Gastroesophageal sphincter (tissue), 4 donors: Measurements from ENCODE around the gene CXorf49B. TPM values are rescaled to one million over a fixed set of nuclear protein-coding genes. Genes with fewer than 3 reads are reported as not detected.
"Not testable (repeated sequence)": the region's sequence is repeated elsewhere in the genome, so short reads cannot be mapped to it uniquely, and the experiment has no call there.

Experiments
- ATAC-seq: fragments of 150-250 bp; one replicate; pipeline ENCODE4 v1.9.1; 2016; ENCODE audit warnings: mild to moderate bottlenecking, moderate library complexity
- H3K27ac ChIP-seq, 4 donors: fragments of 200-600 bp; sonication (generic) in 3 of 4; 1 replicate in 3 of 4; 2 replicates in 1 of 4; pipeline ENCODE4 v1.5.1; 2016 to 2019
- H3K27me3 ChIP-seq: fragments of 200-600 bp; sonication (generic); one replicate; pipeline ENCODE4 v1.5.1; 2019
- H3K36me3 ChIP-seq, 2 donors: fragments of 200-600 bp; sonication (generic); one replicate each; pipeline ENCODE4 v1.5.1; 2019; ENCODE audit warnings: control low read depth in 1 of 2
- H3K4me1 ChIP-seq, 3 donors: fragments of 200-600 bp; sonication (generic); 1 replicate in 2 of 3; 2 replicates in 1 of 3; pipeline ENCODE4 v1.5.1; 2016 to 2019; ENCODE audit warnings: control low read depth in 2 of 3
- H3K4me3 ChIP-seq, 2 donors: fragments of 200-600 bp; sonication (generic); one replicate each; pipeline ENCODE4 v1.5.1; 2019; ENCODE audit warnings: mild to moderate bottlenecking in 1 of 2, moderate library complexity in 1 of 2
- H3K9me3 ChIP-seq, 3 donors: fragments of 200-600 bp; sonication (generic); one replicate each; pipeline ENCODE4 v1.5.1; 2017 to 2019; ENCODE audit warnings: control low read depth in 2 of 3
- WGBS, 2 donors: methylation state at CpG; one replicate each; pipeline ENCODE4 v1.1.5; 2018; ENCODE audit warnings: low coverage in 1 of 2; 5-methylcytosine and 5-hydroxymethylcytosine counted together
- total RNA-seq, 4 donors: library from RNA; depleted of rRNA; stranded (reverse); fragments of >200 nt; gene quantifications; one replicate each; pipeline ENCODE4 v1.1.0, GENCODE V29; 2016

Gene CXorf49B
- not detected for total RNA-seq

- not testable (repeated sequence) for H3K27ac ChIP-seq, H3K36me3 ChIP-seq, H3K4me3 ChIP-seq, H3K27me3 ChIP-seq, H3K9me3 ChIP-seq, ATAC-seq, H3K4me1 ChIP-seq
- WGBS, 2 donors, result no CpG with 5 or more reads among the region's 34 CpGs
Measured at GRCh38 chrX:71763049-71763448, at the start of gene CXorf49B. Gene CXorf49B, plus strand, starts transcription at chrX:71763349. Its CDS starts 75 bp downstream, at chrX:71763424.

GRCh38 chrX:71714064-71714463 lies 49.1 kb upstream of the CXorf49B start:
- H3K27ac ChIP-seq, result not testable (repeated sequence)

DNA sequence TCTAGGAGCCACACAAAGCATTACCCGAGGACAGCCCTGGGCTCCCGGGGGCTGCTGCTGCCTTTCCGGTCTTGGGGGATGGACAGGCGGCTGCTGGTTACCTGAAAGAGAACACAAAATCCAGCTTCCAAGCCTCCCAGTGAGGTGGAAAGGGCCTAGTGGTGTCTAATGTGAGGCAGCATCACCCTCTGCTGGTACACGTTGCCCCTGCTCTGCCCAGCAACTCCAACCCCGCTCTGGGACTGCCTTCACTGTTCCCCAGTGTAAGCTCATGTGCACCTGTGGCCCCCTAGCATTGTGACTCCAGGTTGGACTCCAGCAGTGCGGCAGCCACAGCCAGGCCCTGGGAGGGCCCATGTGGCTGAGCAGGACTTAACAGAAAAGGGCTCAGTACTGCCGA lies 47.6 kb upstream of the CXorf49B start:
- H3K27me3 ChIP-seq, H3K9me3 ChIP-seq, ATAC-seq, H3K36me3 ChIP-seq, H3K4me3 ChIP-seq, H3K4me1 ChIP-seq, H3K27ac ChIP-seq: not testable (repeated sequence)
- no CpG with 5 or more reads among the region's 8 CpGs for WGBS, 2 donors

More at GRCh38 chrX:71714064-71714463, 49.1 kb upstream of the CXorf49B start:
- ATAC-seq, H3K27me3 ChIP-seq, H3K9me3 ChIP-seq, H3K4me3 ChIP-seq, H3K36me3 ChIP-seq, H3K4me1 ChIP-seq: not testable (repeated sequence)
- no CpG with 5 or more reads among the region's 14 CpGs for WGBS, 2 donors

- ATAC-seq, H3K9me3 ChIP-seq, H3K4me3 ChIP-seq, H3K27me3 ChIP-seq, H3K27ac ChIP-seq, H3K4me1 ChIP-seq, H3K36me3 ChIP-seq: not testable (repeated sequence)
- no CpG with 5 or more reads among the region's 12 CpGs for WGBS, 2 donors
Measured at GRCh38 chrX:71716323-71716722, 46.8 kb upstream of the CXorf49B start.

DNA sequence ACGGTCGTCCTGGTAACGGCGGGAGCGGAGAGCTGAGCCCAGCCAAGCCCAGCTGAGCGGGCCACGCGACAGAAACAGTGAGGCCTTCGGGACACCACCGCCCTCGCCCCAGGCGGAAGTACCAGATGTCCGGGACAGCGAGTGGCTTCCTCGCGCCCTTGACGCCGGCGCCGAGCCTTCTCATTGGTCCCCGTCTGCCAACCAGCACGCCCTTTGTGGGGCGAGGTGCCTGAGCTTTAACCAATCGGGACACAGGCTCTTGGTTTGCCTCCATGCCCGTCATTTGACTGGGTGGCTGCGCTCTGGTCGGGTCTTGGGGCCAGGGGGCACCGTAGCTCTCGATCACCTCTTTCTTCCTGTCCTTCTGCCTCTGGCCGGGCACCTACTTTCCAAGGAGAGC lies 45.0 kb upstream of the CXorf49B start, which contains the start of gene CXorf49:
Gene CXorf49, minus strand, starts transcription at position 101 of the 400 bp plus-strand sequence. CDS start 134 bp downstream, outside the sequence.
- not testable (repeated sequence) for H3K4me1 ChIP-seq, ATAC-seq, H3K9me3 ChIP-seq, H3K27ac ChIP-seq, H3K4me3 ChIP-seq, H3K27me3 ChIP-seq, H3K36me3 ChIP-seq
- no CpG with 5 or more reads among the region's 30 CpGs for WGBS, 2 donors

DNA sequence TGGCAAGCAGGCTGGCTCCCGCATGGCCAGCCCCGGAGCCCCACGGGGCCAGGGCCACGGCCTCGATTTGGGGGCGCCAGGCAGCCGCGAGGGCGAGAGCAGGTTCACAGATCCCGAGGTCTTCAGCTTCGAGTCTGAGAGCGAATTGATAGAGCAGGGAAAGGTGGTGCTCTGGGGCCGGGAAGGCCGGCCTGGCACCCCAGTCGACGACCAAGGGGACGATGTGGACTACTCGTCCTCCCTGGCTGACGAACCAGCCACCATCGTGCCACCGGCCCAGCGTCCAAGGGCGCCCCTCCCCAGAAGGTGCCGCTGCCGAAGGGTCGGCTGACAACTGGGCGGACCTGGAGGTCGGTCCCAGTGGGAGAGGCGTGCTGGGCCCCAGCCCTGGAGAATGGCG lies 44.0 kb upstream of the CXorf49B start:
- not testable (repeated sequence) for H3K27me3 ChIP-seq, H3K27ac ChIP-seq, H3K36me3 ChIP-seq, H3K9me3 ChIP-seq, H3K4me3 ChIP-seq, H3K4me1 ChIP-seq, ATAC-seq
- WGBS, 2 donors, result no CpG with 5 or more reads among the region's 30 CpGs

GRCh38 chrX:71720289-71720886 lies 42.8 kb upstream of the CXorf49B start:
- not testable (repeated sequence) for H3K36me3 ChIP-seq, H3K4me1 ChIP-seq, H3K27ac ChIP-seq, H3K4me3 ChIP-seq, H3K9me3 ChIP-seq, H3K27me3 ChIP-seq, ATAC-seq
- WGBS, 2 donors, result no CpG with 5 or more reads among the region's 20 CpGs

GRCh38 chrX:71760688-71761281 lies 2.4 kb upstream of the CXorf49B start:
- not testable (repeated sequence) for H3K9me3 ChIP-seq, H3K27me3 ChIP-seq, H3K27ac ChIP-seq, ATAC-seq, H3K4me3 ChIP-seq, H3K36me3 ChIP-seq, H3K4me1 ChIP-seq
- WGBS, 2 donors, result no CpG with 5 or more reads among the region's 20 CpGs

GRCh38 chrX:71764832-71765231 lies 1.7 kb downstream of the CXorf49B start:
- H3K36me3 ChIP-seq, H3K27ac ChIP-seq, ATAC-seq, H3K9me3 ChIP-seq, H3K4me1 ChIP-seq, H3K4me3 ChIP-seq, H3K27me3 ChIP-seq: not testable (repeated sequence)
- WGBS, 2 donors, result no CpG with 5 or more reads among the region's 11 CpGs

DNA sequence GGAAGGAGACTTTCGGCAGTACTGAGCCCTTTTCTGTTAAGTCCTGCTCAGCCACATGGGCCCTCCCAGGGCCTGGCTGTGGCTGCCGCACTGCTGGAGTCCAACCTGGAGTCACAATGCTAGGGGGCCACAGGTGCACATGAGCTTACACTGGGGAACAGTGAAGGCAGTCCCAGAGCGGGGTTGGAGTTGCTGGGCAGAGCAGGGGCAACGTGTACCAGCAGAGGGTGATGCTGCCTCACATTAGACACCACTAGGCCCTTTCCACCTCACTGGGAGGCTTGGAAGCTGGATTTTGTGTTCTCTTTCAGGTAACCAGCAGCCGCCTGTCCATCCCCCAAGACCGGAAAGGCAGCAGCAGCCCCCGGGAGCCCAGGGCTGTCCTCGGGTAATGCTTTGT lies 2.5 kb downstream of the CXorf49B start:
- no CpG with 5 or more reads among the region's 8 CpGs for WGBS, 2 donors
- not testable (repeated sequence) for H3K9me3 ChIP-seq, H3K4me3 ChIP-seq, H3K36me3 ChIP-seq, H3K27me3 ChIP-seq, ATAC-seq, H3K4me1 ChIP-seq, H3K27ac ChIP-seq

- not testable (repeated sequence) for H3K36me3 ChIP-seq, ATAC-seq, H3K9me3 ChIP-seq, H3K27me3 ChIP-seq, H3K4me1 ChIP-seq, H3K4me3 ChIP-seq, H3K27ac ChIP-seq
- WGBS, 2 donors, result no CpG with 5 or more reads among the region's 14 CpGs
Measured at GRCh38 chrX:71767134-71767533, 4.0 kb downstream of the CXorf49B start.

DNA sequence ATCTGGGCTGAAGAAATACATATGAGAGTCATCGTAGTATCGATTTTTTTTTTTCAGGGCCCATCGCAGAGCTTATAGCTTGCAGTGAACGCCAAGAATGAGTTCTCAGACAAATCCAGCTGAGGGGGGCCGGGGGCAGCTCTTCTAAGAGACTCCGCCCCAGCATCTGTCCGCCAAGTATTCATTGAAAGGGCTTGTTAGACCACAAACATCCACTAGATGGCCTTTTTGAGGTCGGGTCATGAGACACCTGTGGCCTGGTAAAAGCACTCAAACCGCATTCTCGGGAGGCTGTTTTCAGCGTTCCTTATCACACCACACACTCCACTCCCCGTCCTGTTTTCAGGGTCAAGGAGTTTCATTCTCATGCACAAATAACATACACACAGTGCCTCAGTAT lies 15.2 kb downstream of the CXorf49B start:
- WGBS, 2 donors, result no CpG with 5 or more reads among the region's 12 CpGs
- not testable (repeated sequence) for H3K27ac ChIP-seq, ATAC-seq, H3K36me3 ChIP-seq, H3K9me3 ChIP-seq, H3K4me1 ChIP-seq, H3K27me3 ChIP-seq, H3K4me3 ChIP-seq

- H3K4me3 ChIP-seq, H3K9me3 ChIP-seq, ATAC-seq, H3K27me3 ChIP-seq, H3K36me3 ChIP-seq, H3K27ac ChIP-seq, H3K4me1 ChIP-seq: not testable (repeated sequence)
- WGBS, 2 donors, result no CpG with 5 or more reads among the region's 10 CpGs
Measured at GRCh38 chrX:71782225-71782949, 19.2 kb downstream of the CXorf49B start.

- WGBS, 2 donors, result no CpG with 5 or more reads among the region's 7 CpGs
- ATAC-seq, H3K9me3 ChIP-seq, H3K27me3 ChIP-seq, H3K27ac ChIP-seq, H3K4me3 ChIP-seq, H3K36me3 ChIP-seq, H3K4me1 ChIP-seq: not testable (repeated sequence)
Measured at GRCh38 chrX:71782950-71783299, 19.8 kb downstream of the CXorf49B start.
